A673 (cell line): ENCODE data around the gene IQGAP1. TPM values are rescaled to one million over a fixed set of nuclear protein-coding genes. Genes with fewer than 3 reads are reported as not detected.
"Not testable (repeated sequence)": the region's sequence is repeated elsewhere in the genome, so short reads cannot be mapped to it uniquely, and the experiment has no call there.

ENCODE experiments used
- BruUV-seq: library from RNA; stranded (reverse); fragments of 400-500 nt; replicated peaks from 2 replicates; lab custom pipeline; 2021; lab: Mats Ljungman, UMichigan
- CTCF ChIA-PET: fragments of 300-600 bp; sonication (Branson Sonifier 250); formaldehyde crosslinking; loops from one replicate; lab custom pipeline; 2022; ENCODE audit warnings: antibody characterized with exemption; lab: Charles Lee
- POLR2A ChIA-PET: fragments of 300-600 bp; sonication (Branson Sonifier 250); formaldehyde crosslinking; loops from one replicate; lab custom pipeline; 2022; ENCODE audit warnings: antibody characterized with exemption; ENCODE audit not compliant: low non-redundant PET; lab: Charles Lee
- DNase-seq: peaks from one replicate; pipeline ENCODE4 v3.0.0-alpha.2; 2015; ENCODE audit warnings: low spot score
- H3K27ac ChIP-seq: fragments of 200-600 bp; sonication (generic); 2 replicates; pipeline ENCODE4 v1.5.1; 2016; ENCODE audit warnings: mixed run types, low read depth, mild to moderate bottlenecking, mixed read lengths, antibody characterized with exemption, low read length; ENCODE audit not compliant: poor library complexity, severe bottlenecking
- H3K27me3 ChIP-seq: fragments of 200-600 bp; sonication (generic); replicated peaks from 2 replicates; pipeline ENCODE4 v1.6.1; 2017; ENCODE audit warnings: mixed run types, low read depth, mild to moderate bottlenecking, mixed read lengths, antibody characterized with exemption, low read length; ENCODE audit not compliant: insufficient read depth, poor library complexity
- H3K36me3 ChIP-seq: fragments of 200-600 bp; sonication (generic); 2 replicates; pipeline ENCODE4 v1.6.1; 2016; ENCODE audit warnings: mixed run types, mild to moderate bottlenecking, mixed read lengths, antibody characterized with exemption, low read length; ENCODE audit not compliant: insufficient read depth, poor library complexity, severe bottlenecking
- H3K4me1 ChIP-seq: fragments of 200-600 bp; sonication (generic); 2 replicates; pipeline ENCODE4 v1.6.1; 2017; ENCODE audit warnings: mixed run types, mild to moderate bottlenecking, mixed read lengths, antibody characterized with exemption, low read length; ENCODE audit not compliant: insufficient read depth, poor library complexity, severe bottlenecking
- H3K4me3 ChIP-seq: fragments of 200-600 bp; sonication (generic); 2 replicates; pipeline ENCODE4 v1.5.1; 2016; ENCODE audit warnings: low read depth, mixed run types, mild to moderate bottlenecking, mixed read lengths, low read length; ENCODE audit not compliant: poor library complexity, severe bottlenecking
- H3K9me3 ChIP-seq: fragments of 200-600 bp; sonication (generic); 2 replicates; pipeline ENCODE4 v1.6.1; 2016; ENCODE audit warnings: mixed run types, low read depth, mild to moderate bottlenecking, mixed read lengths, antibody characterized with exemption, low read length; ENCODE audit not compliant: poor library complexity, severe bottlenecking
- EZH2 ChIP-seq: fragments of 200-600 bp; sonication (generic); IDR thresholded peaks from 2 replicates; pipeline ENCODE4 v1.6.1; 2017; ENCODE audit warnings: borderline replicate concordance, low read depth, mild to moderate bottlenecking, mixed read lengths, antibody characterized with exemption, low read length; ENCODE audit not compliant: poor library complexity, severe bottlenecking
- intact Hi-C: fragments of 100-400 bp; cut with micrococcal nuclease; formaldehyde crosslinking; loops from one replicate; pipeline ENCODE4 v1.10.0; 2022; ENCODE audit not compliant: unreplicated experiment
- total RNA-seq: library from RNA; stranded (reverse); gene quantifications from 2 replicates; pipeline ENCODE4 v1.2.3, GENCODE V29; 2021
- TF ChIP-seq, protein P1 (sequence below): fragments of 300-800, 200-600 bp; sonication (generic); conservative IDR thresholded peaks from 2 replicates; pipeline ENCODE4 v1.5.1; 2017; ENCODE audit warnings: low read depth, mild to moderate bottlenecking, antibody characterized with exemption, low read length, moderate library complexity, mixed read lengths

The IQGAP1 gene
- total RNA-seq, 1 experiment from 2014 or later: 119 TPM

DNA sequence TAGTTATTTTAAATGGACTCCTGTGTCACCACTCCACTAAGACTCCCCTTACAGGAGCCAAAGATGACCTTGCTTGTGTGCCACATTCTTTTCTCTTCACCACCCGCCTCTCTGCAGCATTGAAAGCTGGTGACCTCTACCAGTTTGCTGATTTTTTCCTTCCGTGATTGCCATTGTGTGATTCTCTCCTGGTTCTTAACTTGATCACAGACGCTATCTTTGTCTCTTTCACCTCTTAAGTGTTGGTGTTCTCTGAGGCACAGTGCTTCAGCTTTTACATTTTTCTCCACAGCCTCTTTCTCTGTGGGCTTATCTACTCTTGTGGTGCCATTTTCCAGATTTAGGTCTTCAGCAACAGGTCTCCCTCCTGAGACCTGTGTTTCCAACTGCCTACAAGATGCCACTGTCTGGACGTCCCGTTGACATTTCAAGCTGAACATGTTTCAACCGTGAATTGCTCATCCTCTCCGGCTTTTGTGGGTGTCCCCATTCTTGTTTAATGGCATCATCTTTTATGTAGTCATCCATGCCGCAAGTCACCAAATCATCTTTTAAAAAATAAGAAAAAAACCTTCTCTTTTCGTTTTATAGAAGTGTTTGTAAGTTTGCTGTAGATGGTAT lies 26.5 kb downstream of the IQGAP1 start:
- intact Hi-C loops: no loop called here
- Histone ChIP-seq H3K4me3 (no peak overlapping the region), H3K27ac (no peak overlapping the region), H3K27me3 (no peaks in the 10 kb centered on the region), H3K36me3 (no peaks in the 10 kb centered on the region), H3K4me1 (peaks cover 31% of the 10 kb centered on the region), H3K9me3 (no peaks in the 10 kb centered on the region)
- BruUV-seq: no TSS peak
- DNase-seq: no peak
- CTCF ChIA-PET: no interaction called here
- POLR2A ChIA-PET: no interaction called here
- TF ChIP-seq, protein P1, sequence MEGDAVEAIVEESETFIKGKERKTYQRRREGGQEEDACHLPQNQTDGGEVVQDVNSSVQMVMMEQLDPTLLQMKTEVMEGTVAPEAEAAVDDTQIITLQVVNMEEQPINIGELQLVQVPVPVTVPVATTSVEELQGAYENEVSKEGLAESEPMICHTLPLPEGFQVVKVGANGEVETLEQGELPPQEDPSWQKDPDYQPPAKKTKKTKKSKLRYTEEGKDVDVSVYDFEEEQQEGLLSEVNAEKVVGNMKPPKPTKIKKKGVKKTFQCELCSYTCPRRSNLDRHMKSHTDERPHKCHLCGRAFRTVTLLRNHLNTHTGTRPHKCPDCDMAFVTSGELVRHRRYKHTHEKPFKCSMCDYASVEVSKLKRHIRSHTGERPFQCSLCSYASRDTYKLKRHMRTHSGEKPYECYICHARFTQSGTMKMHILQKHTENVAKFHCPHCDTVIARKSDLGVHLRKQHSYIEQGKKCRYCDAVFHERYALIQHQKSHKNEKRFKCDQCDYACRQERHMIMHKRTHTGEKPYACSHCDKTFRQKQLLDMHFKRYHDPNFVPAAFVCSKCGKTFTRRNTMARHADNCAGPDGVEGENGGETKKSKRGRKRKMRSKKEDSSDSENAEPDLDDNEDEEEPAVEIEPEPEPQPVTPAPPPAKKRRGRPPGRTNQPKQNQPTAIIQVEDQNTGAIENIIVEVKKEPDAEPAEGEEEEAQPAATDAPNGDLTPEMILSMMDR: no peak
- TF ChIP-seq EZH2: no peak

DNA sequence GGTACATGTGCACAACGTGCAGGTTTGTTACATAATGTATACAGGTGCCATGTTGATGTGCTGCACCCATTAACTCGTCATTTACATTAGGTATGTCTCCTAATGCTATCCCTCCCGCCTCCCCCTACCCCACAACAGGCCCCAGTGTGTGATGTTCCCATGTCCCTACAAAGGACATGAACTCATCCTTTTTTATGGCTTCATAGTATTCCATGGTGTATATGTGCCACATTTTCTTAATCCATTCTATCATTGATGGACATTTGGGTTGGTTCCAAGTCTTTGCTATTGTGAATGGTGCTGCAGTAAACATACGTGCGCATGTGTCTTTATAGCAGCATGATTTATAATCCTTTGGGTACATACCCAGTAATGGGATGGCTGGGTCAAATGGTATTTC lies 28.0 kb downstream of the IQGAP1 start:
- BruUV-seq, H3K36me3 ChIP-seq, POLR2A ChIA-PET, DNase-seq, H3K9me3 ChIP-seq, intact Hi-C loops, H3K4me3 ChIP-seq, H3K27ac ChIP-seq, H3K27me3 ChIP-seq: not testable (repeated sequence)
- H3K4me1 ChIP-seq: peaks cover 45% of the 10 kb centered on the region
- CTCF ChIA-PET: interaction anchor here (0.6 kb wide), 1 partner anchor 114 kb away, joined by 3 read pairs; no protein-coding TSS in a partner anchor

DNA sequence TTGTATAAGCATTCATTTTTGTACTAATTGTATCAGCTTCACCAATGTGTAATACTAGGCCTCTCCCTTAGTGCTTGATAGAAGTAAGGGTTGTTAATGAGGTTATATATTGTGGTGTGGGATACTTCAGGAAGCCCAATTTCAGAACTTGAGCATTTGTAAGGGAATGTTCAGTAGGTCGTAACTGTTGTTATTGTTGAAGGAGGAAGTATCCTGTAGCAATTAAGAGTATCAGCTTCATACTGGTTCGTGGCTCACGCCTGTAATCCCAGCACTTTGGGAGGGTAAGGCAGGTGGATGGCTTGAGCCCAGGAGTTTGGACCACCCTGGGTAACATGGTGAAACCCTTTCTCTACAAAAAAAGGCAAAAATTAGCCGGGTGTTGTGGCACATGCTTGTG lies 30.6 kb downstream of the IQGAP1 start:
- CTCF ChIA-PET: no interaction called here
- TF ChIP-seq, protein P1: no peak
- TF ChIP-seq EZH2: no peak
- intact Hi-C loops: no loop called here
- Histone ChIP-seq H3K27ac (peak overlapping the region; percentile 19), H3K36me3 (no peaks in the 10 kb centered on the region), H3K27me3 (no peaks in the 10 kb centered on the region), H3K4me1 (peaks cover 45% of the 10 kb centered on the region), H3K4me3 (no peak overlapping the region), H3K9me3 (no peaks in the 10 kb centered on the region)
- no TSS peak for BruUV-seq
- DNase-seq: no peak
- POLR2A ChIA-PET: no interaction called here

DNA sequence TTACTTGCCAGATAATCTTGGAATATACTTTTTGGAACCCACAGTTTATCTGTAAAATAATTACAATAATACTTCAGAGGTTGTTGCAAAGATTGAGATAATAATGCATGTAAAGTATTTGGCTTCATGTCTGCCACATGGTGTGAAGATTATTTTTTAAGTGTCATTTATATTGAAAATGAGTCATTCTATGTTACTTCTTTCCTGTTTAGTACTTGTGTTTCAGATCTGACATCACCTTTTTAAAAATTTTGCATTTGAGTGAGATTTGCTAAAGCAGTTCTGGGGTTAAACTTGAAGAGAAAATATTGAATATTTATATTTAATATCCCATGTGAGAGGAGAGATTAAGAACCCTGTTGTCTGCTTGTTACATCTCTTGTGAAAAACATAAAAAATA lies 31.2 kb downstream of the IQGAP1 start:
- Histone ChIP-seq H3K4me1 (peaks cover 44% of the 10 kb centered on the region), H3K36me3 (no peaks in the 10 kb centered on the region), H3K27me3 (no peaks in the 10 kb centered on the region), H3K4me3 (no peak overlapping the region), H3K27ac (peak overlapping the region; percentile 19), H3K9me3 (no peaks in the 10 kb centered on the region)
- POLR2A ChIA-PET: no interaction called here
- BruUV-seq: no TSS peak
- intact Hi-C loops: no loop called here
- DNase-seq: peak; percentile 50
- no peak for TF ChIP-seq EZH2
- TF ChIP-seq, protein P1: no peak
- CTCF ChIA-PET: no interaction called here
